ENCODE measurements around the gene CNPPD1.

DNA sequence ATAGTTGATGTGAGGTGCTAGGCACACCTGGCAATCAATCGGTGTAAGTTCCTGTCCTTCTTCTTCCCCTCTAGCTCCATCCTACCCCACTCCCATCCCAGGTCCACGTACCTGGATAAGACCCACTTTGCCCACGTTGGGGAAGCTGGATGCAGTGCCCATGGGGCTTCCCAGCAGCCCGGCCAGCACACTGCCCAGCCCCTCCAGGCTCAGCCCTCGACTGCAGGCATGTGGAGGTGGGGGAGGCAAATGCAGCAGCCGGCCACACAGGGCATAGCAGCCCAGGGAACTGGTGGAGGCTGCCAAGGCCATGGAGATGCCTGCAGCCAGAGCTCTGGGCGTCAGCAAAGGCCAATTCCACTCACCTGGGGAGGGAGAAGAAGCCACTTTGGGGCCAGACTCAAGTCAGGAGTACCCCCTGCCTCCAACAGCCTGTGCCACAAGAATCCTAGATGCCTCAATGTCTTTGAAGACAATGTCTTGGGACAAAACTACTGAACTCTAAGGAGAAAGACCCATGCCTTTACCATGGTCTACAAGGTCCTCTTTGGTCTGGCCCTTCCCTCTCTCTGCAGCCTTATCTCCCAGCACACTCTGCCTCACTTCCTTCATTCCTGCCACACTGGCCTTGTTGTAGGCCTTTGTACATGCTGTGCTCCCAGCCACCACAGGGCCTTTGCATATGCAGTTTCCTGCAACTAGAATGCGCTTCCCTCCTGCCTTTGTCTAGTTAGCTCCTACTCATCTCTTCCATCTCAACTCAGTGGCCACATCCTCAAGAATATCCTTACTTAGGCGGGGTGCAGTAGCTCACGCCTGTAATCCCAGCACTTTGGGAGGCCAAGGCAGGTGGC is 11.4 kb downstream of the CNPPD1 start:
- TF ChIP-seq POLR2A (IDR thresholded peaks at IDR 0.05; ENCODE audit: low read length): no peak
- no peak for TF ChIP-seq GATA1 (IDR thresholded peaks at IDR 0.05; ENCODE audit: low read depth, low read length)
